GM12875 (cell line): Measurements from ENCODE around the gene ZBTB24.

Experiments used
- H3K4me3 ChIP-seq: one replicate; pipeline ENCODE4 v1.5.1; 2011; ENCODE audit warnings: low read depth, low read length, control low read depth
- TF ChIP-seq, protein P1 (sequence below): IDR thresholded peaks from 2 replicates; pipeline ENCODE4 v1.5.1; 2011; ENCODE audit warnings: low read depth, mild to moderate bottlenecking, control low read depth, inconsistent platforms, low read length, moderate library complexity, borderline replicate concordance; ENCODE audit not compliant: insufficient read depth

Gene ZBTB24

DNA sequence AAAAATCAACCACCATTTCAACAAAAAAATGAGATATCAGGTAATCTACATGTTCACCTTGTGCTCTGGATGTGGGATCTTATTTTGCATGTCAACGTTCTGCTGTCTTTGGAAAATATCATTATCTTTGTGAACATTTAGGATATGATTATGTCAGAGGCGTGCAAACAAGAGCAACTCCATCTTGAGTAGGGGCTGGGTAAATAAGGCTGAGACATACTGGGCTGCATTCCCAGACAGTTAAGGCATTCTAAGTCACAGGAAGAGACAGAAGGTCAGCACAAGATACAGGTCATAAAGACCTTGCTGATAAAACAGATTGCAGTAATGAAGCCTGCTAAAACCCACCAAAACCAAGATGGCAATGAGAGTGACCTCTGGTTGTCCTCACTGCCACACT is 28.8 kb upstream of the ZBTB24 start:
- TF ChIP-seq, protein P1, sequence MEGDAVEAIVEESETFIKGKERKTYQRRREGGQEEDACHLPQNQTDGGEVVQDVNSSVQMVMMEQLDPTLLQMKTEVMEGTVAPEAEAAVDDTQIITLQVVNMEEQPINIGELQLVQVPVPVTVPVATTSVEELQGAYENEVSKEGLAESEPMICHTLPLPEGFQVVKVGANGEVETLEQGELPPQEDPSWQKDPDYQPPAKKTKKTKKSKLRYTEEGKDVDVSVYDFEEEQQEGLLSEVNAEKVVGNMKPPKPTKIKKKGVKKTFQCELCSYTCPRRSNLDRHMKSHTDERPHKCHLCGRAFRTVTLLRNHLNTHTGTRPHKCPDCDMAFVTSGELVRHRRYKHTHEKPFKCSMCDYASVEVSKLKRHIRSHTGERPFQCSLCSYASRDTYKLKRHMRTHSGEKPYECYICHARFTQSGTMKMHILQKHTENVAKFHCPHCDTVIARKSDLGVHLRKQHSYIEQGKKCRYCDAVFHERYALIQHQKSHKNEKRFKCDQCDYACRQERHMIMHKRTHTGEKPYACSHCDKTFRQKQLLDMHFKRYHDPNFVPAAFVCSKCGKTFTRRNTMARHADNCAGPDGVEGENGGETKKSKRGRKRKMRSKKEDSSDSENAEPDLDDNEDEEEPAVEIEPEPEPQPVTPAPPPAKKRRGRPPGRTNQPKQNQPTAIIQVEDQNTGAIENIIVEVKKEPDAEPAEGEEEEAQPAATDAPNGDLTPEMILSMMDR: no peak

DNA sequence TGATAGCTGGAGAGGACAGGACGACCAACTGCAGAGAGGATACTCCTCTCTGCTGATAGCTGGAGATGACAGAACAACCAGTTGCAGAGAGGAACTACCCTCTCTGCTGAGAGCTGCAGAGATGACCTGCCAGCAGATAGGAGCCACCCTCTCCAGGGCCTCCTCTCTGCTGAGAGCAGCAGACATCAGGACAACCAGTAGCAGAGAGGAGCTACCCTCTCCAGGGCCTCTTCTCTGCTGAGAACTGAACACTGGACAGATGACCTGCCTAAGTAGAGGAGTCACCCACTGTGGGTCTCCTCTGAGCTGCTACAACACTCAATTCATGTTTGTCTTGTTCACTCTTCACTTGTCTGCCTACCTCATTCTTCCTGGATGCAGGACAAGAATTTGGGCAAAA is 27.3 kb upstream of the ZBTB24 start:
- H3K4me3 ChIP-seq: no peak overlapping the region
- TF ChIP-seq, protein P1: no peak

More for the DNA sequence above, 28.8 kb upstream of the ZBTB24 start:
- H3K4me3 ChIP-seq: no peak overlapping the region

DNA sequence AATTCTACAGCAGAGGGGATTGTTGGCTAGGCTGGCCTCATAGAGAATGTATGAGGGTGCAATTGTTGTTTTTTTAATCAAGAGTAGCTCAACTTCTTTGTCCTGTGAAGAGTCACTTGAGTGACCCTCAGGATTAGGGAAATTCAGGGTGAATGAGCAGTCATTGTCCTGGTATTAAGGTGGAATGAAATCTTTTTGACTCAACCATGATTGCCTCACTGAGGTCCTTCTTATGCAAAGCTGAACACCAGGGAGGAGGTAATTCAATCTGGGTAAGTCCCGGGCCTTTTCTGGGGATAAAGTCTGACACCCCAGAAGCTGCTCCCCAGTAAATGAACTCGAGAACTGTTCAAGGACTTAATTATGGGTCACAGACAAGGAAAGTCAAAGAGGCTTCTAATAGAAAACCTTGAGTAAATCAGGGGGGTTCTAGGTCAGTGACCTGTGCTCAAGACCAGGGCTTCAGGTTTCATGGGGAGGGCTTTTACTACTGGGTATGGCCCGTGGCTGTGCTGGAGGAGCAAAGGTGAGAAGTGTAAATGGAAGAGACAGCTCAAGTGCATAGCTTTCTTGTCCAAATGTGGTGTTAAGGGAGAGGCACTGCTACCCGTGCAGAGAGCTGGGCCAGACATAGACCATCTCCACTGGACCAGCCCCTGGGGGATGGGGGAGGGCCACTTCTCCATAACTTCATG is 25.3 kb upstream of the ZBTB24 start:
- no peak overlapping the region for H3K4me3 ChIP-seq
- TF ChIP-seq, protein P1: no peak

DNA sequence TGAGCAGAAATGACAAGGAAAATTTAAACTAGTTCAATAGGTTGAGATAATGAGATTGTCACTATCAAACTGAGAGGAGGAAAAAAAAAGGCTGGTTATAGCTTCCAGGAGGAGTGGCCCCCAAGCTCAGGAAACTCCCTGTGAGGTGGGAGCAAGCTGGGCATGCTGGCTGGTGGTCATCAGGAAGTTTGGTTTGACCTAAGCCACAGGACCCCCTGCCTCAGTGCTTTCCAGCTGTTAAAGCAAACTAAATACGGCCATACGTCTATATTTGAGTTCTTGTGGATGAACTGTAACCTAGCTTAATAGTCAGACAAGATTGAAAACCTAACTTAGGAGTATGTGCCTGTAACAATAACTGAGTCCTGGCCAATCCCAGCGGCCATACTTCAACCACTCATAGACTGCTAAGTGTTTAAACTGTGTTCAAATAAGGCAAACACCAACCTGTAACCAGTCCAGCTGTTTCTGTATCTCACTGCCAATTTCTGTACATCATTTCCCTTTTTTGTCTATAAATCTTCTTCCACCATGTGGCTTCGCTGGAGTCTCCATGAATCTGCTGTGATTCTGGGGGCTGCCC is 24.6 kb upstream of the ZBTB24 start:
- no peak overlapping the region for H3K4me3 ChIP-seq
- TF ChIP-seq, protein P1: no peak

DNA sequence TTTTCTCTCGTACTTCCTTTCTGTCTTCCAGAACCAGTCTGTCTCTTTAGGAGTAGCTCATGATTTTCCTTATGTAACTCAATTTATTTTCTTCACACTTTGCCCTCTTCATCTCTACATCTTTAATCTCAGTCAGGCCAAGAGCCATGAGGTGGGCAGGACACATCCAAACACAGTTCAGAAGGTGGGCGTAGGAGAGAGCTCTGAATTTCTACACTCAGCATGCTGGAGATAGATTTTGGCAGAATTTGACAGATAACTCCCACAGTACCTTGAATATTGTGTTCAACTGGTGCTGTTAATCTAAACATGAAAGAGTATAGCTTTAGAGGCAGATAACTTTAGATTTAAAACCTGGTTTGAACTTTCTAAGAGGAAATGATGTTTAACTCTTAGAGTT is 23.8 kb upstream of the ZBTB24 start:
- H3K4me3 ChIP-seq: no peak overlapping the region
- TF ChIP-seq, protein P1: no peak

DNA sequence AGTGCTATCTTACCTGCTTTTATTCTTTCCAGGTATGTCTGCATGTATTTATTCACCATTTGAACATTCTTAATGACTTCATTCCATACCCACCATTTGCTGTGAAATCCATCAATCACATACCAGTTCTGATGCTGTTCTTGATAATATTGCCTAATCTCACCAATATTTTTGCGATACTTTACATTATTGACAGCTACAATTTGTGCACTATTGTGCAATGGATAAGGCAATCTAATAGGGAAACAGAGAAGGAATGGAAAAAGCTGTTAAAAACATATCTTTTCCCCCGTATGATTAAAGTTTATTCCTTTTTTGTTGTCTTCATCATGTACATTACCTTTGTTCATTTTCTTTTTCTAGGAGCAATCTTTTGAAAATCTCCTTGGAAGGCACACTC is 23.3 kb upstream of the ZBTB24 start:
- TF ChIP-seq, protein P1: no peak
- H3K4me3 ChIP-seq: no peak overlapping the region

DNA sequence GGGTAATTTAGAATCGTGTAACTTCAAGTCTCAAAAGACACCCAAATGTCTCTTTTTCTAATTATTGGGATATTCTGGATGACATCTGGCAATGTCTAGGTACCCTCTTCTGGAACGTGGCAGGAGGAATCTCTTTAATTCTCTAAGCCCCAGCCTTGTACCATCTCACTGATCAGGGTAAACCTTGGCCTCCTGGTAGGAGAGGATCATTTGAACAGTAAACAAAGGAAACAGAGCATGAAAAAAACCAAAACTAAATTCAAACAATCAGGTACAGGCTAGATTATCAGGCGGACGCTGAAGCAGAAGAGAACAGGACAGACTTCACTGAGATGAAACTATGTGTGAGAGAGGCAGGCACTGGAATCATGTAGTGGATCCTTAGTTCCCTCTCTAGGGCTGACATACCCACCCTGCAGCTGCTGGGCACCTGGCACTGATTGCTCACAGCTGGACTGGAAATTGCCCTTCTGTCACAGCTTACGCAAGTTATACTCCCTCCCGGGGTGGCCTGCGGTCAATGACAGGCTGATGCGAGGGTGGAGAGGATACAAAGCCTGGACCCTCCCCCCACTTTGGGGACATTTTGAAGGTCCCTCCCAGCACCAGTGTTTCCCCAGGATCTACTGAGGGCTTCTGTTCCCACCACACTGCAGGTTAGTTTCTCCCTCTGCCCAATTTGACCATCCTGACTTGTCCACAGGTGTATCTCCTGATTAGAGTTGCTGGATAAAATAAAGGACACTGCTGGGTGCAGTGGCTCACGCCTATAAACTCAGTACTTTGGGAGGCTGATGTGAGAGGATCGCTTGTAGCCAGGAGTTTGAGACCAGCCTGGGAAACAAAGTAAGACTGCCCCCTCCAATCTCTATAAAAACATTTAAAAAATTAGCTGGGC is 20.6 kb upstream of the ZBTB24 start:
- TF ChIP-seq, protein P1: no peak
- no peak overlapping the region for H3K4me3 ChIP-seq
